NCI-H2107 treated with DMSO at 0.1 percent for 48 hours (cell line): ENCODE measurements around the gene RASL12.
"Not testable (repeated sequence)": the region's sequence is repeated elsewhere in the genome, so short reads cannot be mapped to it uniquely, and the experiment has no call there.

Experiments
- DNase-seq: peaks from one replicate; lab custom pipeline; 2025; ENCODE audit not compliant: unreplicated experiment; lab: John Stamatoyannopoulos, UW

RASL12 gene

DNA sequence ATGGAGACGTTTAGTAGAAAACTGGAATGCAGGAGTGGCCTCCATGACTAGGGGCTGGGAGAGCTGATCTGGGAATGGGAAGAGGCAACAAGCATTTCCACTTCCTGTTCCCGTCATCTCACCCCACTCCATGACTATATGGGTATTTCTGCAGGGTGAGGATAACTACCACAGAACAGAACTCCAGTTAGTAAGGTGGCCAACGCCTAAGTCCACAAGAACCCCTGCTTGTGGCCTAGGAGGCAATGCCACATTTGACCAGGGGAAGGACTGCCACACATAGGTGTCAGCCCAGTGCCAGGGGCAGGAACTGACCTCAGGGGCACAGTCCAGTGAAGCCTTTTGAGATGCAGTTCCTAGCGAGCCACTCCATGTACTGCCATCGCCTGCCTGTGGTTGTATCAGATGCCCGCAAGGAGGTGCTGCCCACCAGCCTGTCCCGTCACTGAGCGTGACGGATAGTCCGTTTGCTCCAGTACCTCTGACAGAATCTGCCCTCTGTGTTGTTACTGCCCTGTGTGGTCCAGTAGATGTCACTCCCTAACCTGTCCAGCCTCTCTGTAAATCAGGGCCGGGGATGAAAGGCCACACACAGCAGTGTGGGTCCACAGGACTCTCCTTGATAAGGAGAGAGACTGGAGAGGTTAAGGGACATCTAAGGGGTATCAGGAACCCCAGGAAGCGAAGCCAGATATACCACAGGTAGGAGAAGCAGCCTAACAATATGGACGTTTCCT is 34.8 kb downstream of the RASL12 start:
- DNase-seq: peak; percentile 30

DNA sequence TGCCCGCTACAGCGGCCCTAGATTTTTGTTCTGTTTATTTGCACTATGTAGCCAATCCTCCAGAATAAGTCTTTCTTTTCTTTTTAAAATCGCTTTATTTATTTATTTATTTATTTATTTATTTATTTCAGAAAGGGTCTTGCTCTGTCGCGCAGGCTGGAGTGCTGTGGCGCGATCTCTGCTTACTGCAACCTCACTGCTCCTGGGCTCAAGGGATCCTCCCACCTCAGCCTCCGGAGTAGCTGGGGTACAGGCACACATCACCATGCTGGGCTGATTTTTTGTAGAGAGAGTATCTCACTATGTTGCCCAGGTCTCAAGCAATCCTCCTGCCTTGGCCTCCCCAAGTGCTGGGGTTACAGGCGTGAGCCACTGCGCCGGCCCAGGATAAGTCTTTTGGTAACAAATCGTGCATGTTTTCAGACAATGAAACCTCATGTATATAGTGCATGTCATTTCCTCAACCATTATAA is 38.0 kb downstream of the RASL12 start:
- no peak for DNase-seq

DNA sequence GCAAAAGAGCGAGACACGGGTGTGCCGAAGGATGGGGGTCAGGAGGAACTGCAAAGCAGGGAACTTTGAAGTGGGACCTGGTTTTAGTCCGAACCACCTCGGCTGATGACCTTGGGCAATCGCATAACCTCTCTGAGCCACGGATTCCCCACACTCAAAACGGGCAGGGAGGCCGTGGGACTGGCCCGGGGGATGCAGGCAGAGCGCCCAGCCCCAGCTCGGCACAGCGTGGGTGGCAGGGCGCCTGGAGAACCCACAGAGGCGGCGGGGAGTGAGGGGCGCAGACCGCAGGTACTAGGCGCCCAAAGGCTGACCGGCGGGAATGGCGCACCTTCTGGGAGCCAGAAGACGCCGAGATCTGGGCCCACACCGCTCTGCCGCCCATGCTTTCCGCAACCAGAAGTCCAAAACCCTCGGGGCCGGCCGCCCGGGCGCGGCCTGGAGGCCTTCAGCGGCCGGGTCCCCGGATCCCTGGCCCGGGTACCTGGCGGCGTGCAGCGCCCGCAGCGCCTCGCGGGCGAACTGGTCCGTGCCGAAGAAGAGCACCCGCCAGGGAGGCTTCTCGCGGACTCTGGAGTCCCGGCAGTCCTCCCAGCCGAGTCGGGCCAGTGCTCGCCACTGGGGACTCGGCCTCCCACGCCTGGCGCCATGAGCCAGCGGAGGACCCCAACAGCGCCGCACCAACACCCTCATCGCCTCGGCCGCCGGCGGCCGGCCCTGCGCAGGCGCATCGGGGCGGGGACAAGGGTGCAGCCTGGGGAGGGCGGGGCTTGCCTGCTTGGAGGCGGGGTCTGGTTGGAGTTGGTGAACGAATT is 38.7 kb downstream of the RASL12 start, which contains the start of gene MTFMT:
Gene MTFMT (minus strand): TSS at position 719 of the 815 bp plus-strand sequence. CDS start 26 bp downstream, at position 693.
- peak; percentile 21 for DNase-seq

DNA sequence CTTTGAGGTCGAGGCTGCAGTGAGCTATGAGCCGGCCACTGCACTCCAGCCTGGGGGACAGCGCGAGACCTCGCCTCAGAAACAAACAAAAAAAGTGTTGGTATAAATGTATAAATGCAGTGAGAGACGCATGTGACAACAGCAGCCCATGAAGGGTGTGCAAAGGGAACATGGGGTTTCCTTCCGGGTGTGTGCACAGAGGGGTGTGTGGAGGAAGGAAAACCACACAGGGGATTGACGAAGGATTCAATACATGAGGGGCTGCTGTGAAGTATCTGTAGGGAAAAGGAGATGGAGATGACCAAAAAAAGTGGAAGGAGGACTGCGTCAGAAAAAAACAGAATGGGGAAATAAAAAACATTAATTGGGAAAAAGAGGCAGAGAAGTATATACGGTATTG is 39.5 kb downstream of the RASL12 start:
- no peak for DNase-seq

DNA sequence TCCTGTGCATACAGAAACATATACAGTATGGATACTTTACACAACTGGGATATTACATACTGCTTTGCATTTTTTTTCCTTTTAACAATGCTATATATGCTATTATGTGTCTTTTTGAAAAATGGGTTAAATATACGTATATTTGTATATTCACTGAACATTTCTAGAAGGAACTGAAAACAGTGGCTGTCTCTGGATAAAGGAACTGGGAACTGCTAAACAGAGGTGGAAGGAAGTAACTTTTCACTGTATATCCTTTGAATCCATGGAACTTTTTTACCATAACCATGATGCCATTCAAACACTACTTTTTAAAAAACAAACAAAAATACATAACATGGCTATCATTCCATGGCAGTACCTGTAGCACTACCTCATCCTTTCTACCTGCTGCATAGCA is 40.2 kb downstream of the RASL12 start:
- DNase-seq: no peak

DNA sequence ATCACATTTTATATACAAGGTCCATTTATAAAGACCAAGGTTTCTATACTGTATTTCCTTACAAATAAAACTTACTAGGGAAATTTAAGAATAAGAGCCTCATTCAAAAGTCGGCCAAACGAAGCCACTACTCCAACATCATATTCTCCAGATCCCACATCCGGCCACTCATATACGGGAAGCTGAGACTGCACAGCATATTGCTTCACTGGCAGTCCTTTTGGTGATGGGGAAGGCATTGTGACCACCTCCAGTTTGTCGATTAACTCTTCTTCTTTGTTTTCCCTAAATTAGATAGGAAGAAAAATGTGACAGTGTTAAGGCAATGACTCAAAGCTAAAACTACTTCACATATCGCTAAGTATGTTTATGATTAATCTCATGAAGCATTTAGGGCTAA is 41.0 kb downstream of the RASL12 start:
- DNase-seq: no peak

DNA sequence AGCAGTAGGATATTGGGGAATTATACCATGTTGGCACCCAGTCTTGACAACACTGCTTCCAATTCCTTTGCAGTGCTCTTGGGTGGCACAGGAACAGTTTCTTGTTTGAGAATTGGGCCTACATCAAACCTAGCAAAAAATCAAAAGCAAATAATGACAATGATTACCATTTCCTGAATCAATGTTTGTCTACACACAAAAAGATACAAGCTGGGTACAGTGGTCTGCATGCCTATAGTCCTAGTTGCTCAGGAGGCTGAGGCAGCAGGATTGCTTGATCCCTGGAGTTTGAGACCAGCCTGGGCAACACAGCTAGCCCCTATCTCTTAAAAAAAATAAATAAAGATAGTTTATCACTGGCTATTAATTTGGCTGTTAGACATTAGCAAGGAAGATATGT is 46.3 kb downstream of the RASL12 start:
- DNase-seq: no peak

DNA sequence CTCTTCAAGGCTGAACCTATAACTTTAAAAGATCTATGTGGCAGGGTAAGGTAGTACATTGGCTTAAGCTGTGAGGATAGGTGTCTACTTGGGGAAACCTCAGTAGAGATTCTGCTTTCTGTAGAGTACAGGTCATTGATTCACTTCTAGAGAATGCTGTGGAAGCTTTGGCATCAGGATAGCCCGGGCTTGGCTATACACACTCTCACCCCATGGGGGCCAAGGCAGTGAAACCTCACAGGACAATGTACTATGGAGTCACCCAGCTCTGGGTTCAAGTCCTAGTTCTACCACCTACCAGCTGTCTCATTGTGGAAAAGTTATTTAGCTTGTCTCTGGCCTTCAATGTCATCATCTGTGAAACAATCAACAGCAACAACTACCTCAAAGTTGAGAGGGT is 47.4 kb downstream of the RASL12 start:
- no peak for DNase-seq

DNA sequence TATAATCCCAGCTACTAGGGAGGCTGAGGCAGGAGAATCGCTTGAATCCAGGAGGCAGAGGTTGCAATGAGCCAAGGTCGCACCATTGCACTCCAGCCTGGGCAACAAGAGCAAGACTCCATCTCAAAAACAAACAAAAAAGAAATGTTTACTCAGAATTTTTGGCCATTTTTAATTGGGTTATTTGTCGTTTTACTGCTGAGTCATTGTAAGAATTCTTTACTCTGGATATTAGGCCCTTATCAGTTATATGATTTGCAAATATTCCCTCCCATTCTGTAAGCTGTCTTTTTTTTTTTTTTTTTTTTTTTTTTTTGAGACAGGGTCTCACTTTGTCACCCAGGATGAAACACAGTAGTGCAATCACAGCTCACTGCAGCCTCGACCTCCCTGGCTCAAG is 56.6 kb downstream of the RASL12 start:
- DNase-seq: not testable (repeated sequence)

DNA sequence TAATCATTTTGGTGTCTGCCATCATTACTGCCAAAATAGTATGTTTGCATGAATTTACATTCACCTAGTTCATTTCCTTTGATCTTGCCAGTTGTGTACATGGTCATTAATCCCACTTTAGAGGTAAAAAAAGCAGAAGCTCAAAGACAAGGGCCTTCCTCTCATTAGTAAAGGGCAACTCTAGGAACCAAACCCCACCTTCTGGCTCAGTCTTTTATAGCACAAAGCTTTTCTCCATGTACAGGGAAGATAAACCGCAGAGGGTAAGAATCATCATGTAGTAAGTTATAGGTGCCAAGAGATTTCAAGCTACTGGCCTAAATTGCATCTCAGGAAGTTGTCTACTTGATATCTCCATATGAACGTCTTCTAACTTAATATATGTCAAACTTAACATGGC is 58.8 kb downstream of the RASL12 start:
- no peak for DNase-seq

DNA sequence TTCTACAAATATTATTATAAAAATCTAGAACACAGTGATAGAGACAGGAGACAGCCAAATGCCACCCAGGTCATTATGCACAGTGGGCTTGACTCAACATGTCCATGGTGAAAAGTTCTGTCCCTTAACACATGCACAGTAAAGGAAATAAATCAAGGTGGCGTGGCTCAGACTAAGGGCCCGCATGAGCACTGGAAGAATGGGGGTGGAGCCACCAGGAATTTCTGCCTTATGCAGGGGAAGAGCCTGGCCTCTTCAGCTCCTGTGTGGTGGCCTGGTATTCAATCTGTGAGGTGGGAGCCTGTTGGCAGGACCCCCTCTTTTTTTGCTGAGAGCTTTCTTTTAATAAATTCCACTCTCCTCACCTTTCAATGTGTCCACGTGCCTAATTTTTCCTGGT is 60.9 kb downstream of the RASL12 start:
- no peak for DNase-seq

DNA sequence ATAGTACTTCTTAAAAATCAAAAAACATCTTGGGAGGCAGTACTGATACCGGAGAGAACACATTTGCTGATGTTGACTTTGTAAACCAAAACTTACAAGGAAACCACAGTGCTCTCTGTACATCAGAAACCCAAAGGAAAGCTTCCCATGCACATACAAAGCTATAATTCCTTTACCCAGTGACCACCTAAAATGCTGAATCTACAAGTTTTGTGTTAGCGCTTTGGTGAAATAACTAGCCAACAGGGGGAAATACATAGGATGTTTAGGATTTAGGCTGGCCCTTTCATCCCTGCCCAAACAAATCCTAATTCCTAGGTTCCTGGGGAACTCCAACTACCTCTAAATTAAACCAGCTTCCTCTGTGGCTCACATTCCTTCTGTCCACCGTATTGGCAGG is 62.8 kb downstream of the RASL12 start:
- no peak for DNase-seq
